ELF-1 (cell line): ENCODE results near the gene TRIP10.
A peak's percentile ranks its signal among the peaks of the same experiment; 100 is the strongest.
"Not testable (repeated sequence)": the region's sequence is repeated elsewhere in the genome, so short reads cannot be mapped to it uniquely, and the experiment has no call there.

Source experiments
- DNase-seq: peaks from one replicate; pipeline ENCODE4 v3.0.0-alpha.2; 2016; ENCODE audit warnings: low read depth, low spot score

TRIP10 gene

GRCh38 chr19:6794686-6795431 is 55.4 kb downstream of the TRIP10 start:
- DNase-seq: peak; percentile 28

- DNase-seq: no peak
Measured at GRCh38 chr19:6796278-6796677, 56.8 kb downstream of the TRIP10 start.

GRCh38 chr19:6797646-6798045 is 58.2 kb downstream of the TRIP10 start:
- no peak for DNase-seq

GRCh38 chr19:6800160-6800790 is 60.8 kb downstream of the TRIP10 start:
- DNase-seq: not testable (repeated sequence)

- peak; percentile 9 for DNase-seq
Measured at GRCh38 chr19:6800991-6801484, 61.6 kb downstream of the TRIP10 start.
